ENCODE data around the gene TUBB4B. TPM values are rescaled to one million over a fixed set of nuclear protein-coding genes. Genes with fewer than 3 reads are reported as not detected.

TUBB4B gene
- total RNA-seq = 258 TPM
- 394 TPM for polyA plus RNA-seq (ENCODE audit: insufficient read depth, low read depth, low replicate concordance)
- long read RNA-seq, donor 1, transcript TUBB4B-201 (4 exons, 1,637 nt) = major isoform, 140 of 142 reads
- long read RNA-seq, donor 1, partial matches to known transcripts = 0 of 142 reads
- long read RNA-seq, donor 1, other reads (novel, unspliced or antisense) = 0 of 142 reads
- long read RNA-seq, donor 2, transcript TUBB4B-201 (4 exons, 1,637 nt) = major isoform, 159 of 181 reads
- long read RNA-seq, donor 2, partial matches to known transcripts = 20 of 181 reads
- long read RNA-seq, donor 2, other reads (novel, unspliced or antisense) = 0 of 181 reads
- long read RNA-seq, donor 3, transcript TUBB4B-201 (4 exons, 1,637 nt) = major isoform, 207 of 219 reads
- long read RNA-seq, donor 3, partial matches to known transcripts = 12 of 219 reads
- long read RNA-seq, donor 3, other reads (novel, unspliced or antisense) = 0 of 219 reads
- long read RNA-seq, donor 4, transcript TUBB4B-201 (4 exons, 1,637 nt) = major isoform, 108 of 127 reads
- long read RNA-seq, donor 4, partial matches to known transcripts = 18 of 127 reads
- long read RNA-seq, donor 4, other reads (novel, unspliced or antisense) = 0 of 127 reads
- long read RNA-seq, donor 5, transcript TUBB4B-201 (4 exons, 1,637 nt) = major isoform, 5 of 5 reads
- long read RNA-seq, donor 5, partial matches to known transcripts = 0 of 5 reads
- long read RNA-seq, donor 5, other reads (novel, unspliced or antisense) = 0 of 5 reads
- long read RNA-seq, donor 6, transcript TUBB4B-201 (4 exons, 1,637 nt) = major isoform, 43 of 44 reads
- long read RNA-seq, donor 6, partial matches to known transcripts = 0 of 44 reads
- long read RNA-seq, donor 6, other reads (novel, unspliced or antisense) = 0 of 44 reads
- long read RNA-seq, donor 7, transcript TUBB4B-201 (4 exons, 1,637 nt) = major isoform, 133 of 540 reads
- long read RNA-seq, donor 7, partial matches to known transcripts = 405 of 540 reads
- long read RNA-seq, donor 7, other reads (novel, unspliced or antisense) = 0 of 540 reads
- long read RNA-seq, donor 8, transcript TUBB4B-201 (4 exons, 1,637 nt) = major isoform, 139 of 319 reads
- long read RNA-seq, donor 8, partial matches to known transcripts = 180 of 319 reads
- long read RNA-seq, donor 8, other reads (novel, unspliced or antisense) = 0 of 319 reads
- long read RNA-seq, donor 9, transcript TUBB4B-201 (4 exons, 1,637 nt) = major isoform, 92 of 100 reads
- long read RNA-seq, donor 9, partial matches to known transcripts = 5 of 100 reads
- long read RNA-seq, donor 9, other reads (novel, unspliced or antisense) = 0 of 100 reads
- long read RNA-seq, donor 10, transcript TUBB4B-201 (4 exons, 1,637 nt) = major isoform, 160 of 460 reads
- long read RNA-seq, donor 10, partial matches to known transcripts = 300 of 460 reads
- long read RNA-seq, donor 10, other reads (novel, unspliced or antisense) = 0 of 460 reads

DNA sequence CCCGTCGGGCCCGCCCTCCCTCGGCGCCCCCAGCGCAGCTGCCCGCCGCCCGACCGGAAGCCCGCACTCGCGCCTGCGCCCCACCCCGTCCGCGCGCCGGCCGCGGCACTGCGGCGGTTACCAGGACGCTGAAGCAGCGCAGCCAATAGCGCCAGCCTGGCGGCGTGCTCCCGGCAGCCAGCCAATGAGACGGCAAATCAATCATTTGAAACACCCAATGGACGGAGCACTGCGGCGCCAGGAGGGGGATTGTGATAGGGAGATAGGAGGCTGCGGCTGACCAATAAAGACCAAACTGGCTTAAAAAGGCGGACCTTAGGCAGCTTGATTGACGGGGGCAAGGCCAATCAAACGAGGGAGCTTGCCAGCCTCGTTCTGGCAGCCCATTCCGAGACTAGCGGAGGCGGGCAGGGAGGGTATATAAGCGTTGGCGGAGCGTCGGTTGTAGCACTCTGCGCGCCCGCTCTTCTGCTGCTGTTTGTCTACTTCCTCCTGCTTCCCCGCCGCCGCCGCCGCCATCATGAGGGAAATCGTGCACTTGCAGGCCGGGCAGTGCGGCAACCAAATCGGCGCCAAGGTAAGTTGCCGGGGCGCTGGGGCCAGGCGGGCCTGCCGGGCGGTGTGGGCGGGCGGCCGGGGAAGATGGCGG is at the start of gene TUBB4B:
TSS of gene TUBB4B (plus strand) at position 447 of the 649 bp plus-strand sequence. CDS start at position 521, 74 bp downstream.
- FAIRE-seq (peak; percentile 99), DNase-seq (peak; percentile 99 to 100 (median 100))
- Histone ChIP-seq H3K27ac (ENCODE audit: low read depth in 2 of 2, low read length in 2 of 2) (peak within 1 kb of the TSS; percentile 91 to 98), H3K9ac (ENCODE audit: low read length in 3 of 3) (peak within 1 kb of the TSS; percentile 22 to 77 (median 73)), H3K4me1 (ENCODE audit: control insufficient read depth in 2 of 3, insufficient read depth in 2 of 3, low read depth in 1 of 3, low read length in 3 of 3) (peaks cover 0 to 23% (median 11%) of the 10 kb centered on the region in 3 donors), H3K36me3 (ENCODE audit: control insufficient read depth in 2 of 3, insufficient read depth in 3 of 3, low read length in 3 of 3) (peaks cover 2 to 13% (median 6%) of the 10 kb centered on the region in 3 donors), H3K27me3 (ENCODE audit: control insufficient read depth, insufficient read depth, low read length) (no peaks in the 10 kb centered on the region), H3K9me3 (ENCODE audit: control insufficient read depth in 2 of 3, insufficient read depth in 1 of 3, low read length in 3 of 3) (no peaks in the 10 kb centered on the region), H3K4me3 (ENCODE audit: low read length in 3 of 3) (peak within 1 kb of the TSS; percentile 48 to 76 (median 70))
- TF ChIP-seq, protein P1, sequence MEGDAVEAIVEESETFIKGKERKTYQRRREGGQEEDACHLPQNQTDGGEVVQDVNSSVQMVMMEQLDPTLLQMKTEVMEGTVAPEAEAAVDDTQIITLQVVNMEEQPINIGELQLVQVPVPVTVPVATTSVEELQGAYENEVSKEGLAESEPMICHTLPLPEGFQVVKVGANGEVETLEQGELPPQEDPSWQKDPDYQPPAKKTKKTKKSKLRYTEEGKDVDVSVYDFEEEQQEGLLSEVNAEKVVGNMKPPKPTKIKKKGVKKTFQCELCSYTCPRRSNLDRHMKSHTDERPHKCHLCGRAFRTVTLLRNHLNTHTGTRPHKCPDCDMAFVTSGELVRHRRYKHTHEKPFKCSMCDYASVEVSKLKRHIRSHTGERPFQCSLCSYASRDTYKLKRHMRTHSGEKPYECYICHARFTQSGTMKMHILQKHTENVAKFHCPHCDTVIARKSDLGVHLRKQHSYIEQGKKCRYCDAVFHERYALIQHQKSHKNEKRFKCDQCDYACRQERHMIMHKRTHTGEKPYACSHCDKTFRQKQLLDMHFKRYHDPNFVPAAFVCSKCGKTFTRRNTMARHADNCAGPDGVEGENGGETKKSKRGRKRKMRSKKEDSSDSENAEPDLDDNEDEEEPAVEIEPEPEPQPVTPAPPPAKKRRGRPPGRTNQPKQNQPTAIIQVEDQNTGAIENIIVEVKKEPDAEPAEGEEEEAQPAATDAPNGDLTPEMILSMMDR (IDR thresholded peaks at IDR 0.05; ENCODE audit: borderline replicate concordance, extremely low read depth, insufficient read depth) = no peak
- intact Hi-C loops (cut with DNase I) = no loop called here

DNA sequence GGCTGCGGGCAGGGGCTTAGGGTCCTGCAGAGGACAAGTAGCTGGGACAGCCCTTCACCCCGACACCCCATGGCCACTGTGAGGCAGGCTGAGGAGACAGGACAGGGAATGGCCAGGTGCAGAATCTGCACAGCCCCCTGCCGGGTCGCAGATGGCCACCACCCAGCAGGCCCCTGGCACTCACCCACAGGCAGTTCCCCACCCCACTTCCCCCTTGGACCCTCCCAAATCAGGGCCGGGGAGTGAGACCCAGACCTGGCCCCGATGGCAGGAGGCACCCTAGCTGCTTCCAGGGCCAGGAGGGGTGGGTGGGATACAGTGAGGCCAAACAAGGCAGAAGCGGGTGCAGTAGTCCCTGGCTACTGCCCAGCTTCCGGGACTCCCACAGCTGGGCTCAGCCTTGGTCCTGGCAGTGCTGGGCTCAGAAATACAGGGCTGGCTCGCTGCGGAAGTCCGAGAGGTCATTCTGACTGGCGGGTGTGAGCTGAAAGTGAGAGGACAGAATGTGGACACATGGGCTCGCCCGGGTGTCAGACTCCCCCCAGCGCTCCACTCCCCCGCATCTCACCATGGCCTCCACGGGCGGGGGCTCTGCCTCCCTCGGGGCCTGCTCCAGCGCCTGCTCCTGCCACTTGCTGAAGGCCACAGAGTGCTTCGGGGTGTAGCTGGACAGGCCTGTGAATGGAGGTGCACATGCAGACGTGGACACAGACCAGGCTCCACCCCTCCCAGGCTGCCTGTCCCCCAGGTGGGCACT is 49.2 kb upstream of the TUBB4B start:
- intact Hi-C loops (cut with DNase I) = no loop called here
- Histone ChIP-seq H3K9ac (ENCODE audit: low read length in 3 of 3) (no peak overlapping the region), H3K27ac (ENCODE audit: low read depth in 2 of 2, low read length in 2 of 2) (no peak overlapping the region), H3K27me3 (ENCODE audit: control insufficient read depth, insufficient read depth, low read length) (no peaks in the 10 kb centered on the region), H3K4me1 (ENCODE audit: control insufficient read depth in 2 of 3, insufficient read depth in 2 of 3, low read depth in 1 of 3, low read length in 3 of 3) (peaks cover 3 to 55% (median 29%) of the 10 kb centered on the region in 3 donors), H3K4me3 (ENCODE audit: low read length in 3 of 3) (no peak overlapping the region), H3K9me3 (ENCODE audit: control insufficient read depth in 2 of 3, insufficient read depth in 1 of 3, low read length in 3 of 3) (no peaks in the 10 kb centered on the region), H3K36me3 (ENCODE audit: control insufficient read depth in 2 of 3, insufficient read depth in 3 of 3, low read length in 3 of 3) (peaks cover 0 to 9% (median 4%) of the 10 kb centered on the region in 3 donors)
- TF ChIP-seq, protein P1 (IDR thresholded peaks at IDR 0.05; ENCODE audit: borderline replicate concordance, extremely low read depth, insufficient read depth) = no peak
- DNase-seq (no peak), FAIRE-seq (no peak)

Measured in kidney (tissue), 22 donors.